Brain microvascular endothelial cell (primary cell): ENCODE results near the gene ACER3.

Experiments used
- DNase-seq: peaks from one replicate; pipeline ENCODE4 v3.0.0-alpha.2; 2020
- H3K27ac ChIP-seq: fragments of 250-450 bp; sonication (Bioruptor Pico); 2 replicates; pipeline ENCODE4 v1.5.1; 2020; ENCODE audit warnings: mild to moderate bottlenecking, moderate library complexity
- H3K27me3 ChIP-seq: fragments of 250-450 bp; sonication (Bioruptor Pico); replicated peaks from 2 replicates; pipeline ENCODE4 v1.5.1; 2020; ENCODE audit warnings: mild to moderate bottlenecking
- H3K36me3 ChIP-seq: fragments of 250-450 bp; sonication (Bioruptor Pico); replicated peaks from 2 replicates; pipeline ENCODE4 v1.5.1; 2020; ENCODE audit warnings: mild to moderate bottlenecking
- H3K4me3 ChIP-seq: 2 replicates; pipeline ENCODE4 v1.5.1; 2011; ENCODE audit warnings: low read depth, mild to moderate bottlenecking, control low read depth, low read length, moderate library complexity
- CTCF ChIP-seq: IDR thresholded peaks from 2 replicates; pipeline ENCODE4 v1.5.1; 2011; ENCODE audit warnings: low read depth, mild to moderate bottlenecking, moderate library complexity, low read length, control low read depth, inconsistent platforms; ENCODE audit errors: missing control alignments
- in situ Hi-C: cut with HindIII; loops from 2 replicates; pipeline ENCODE4 v1.10.0; 2017; ENCODE audit warnings: low sequenced_read_pairs, low pct_ligation_motif_present

Gene ACER3

GRCh38 chr11:77066229-77067042 lies 205.7 kb downstream of the ACER3 start, which contains the start of gene CAPN5:
Gene CAPN5, plus strand, starts transcription at chr11:77066971. Its CDS starts 17,916 bp downstream, at chr11:77084887.
- peak within 1 kb of the TSS; percentile 50 for H3K27ac ChIP-seq
- peak; percentile 89 for DNase-seq
- no peaks in the 10 kb centered on the region for H3K36me3 ChIP-seq
- in situ Hi-C loops: no loop called here
- no peaks in the 10 kb centered on the region for H3K27me3 ChIP-seq
- peak; percentile 61 for TF ChIP-seq CTCF
- peak within 1 kb of the TSS; percentile 67 for H3K4me3 ChIP-seq

- Histone ChIP-seq H3K36me3 (no peaks in the 10 kb centered on the region), H3K27me3 (no peaks in the 10 kb centered on the region), H3K27ac (no peak overlapping the region), H3K4me3 (peak overlapping the region; percentile 63)
- DNase-seq: no peak
- in situ Hi-C loops: no loop called here
- TF ChIP-seq CTCF: no peak
Observed at GRCh38 chr11:77067861-77068443, 207.2 kb downstream of the ACER3 start.

- no peak for TF ChIP-seq CTCF
- in situ Hi-C loops: no loop called here
- H3K27me3 ChIP-seq: no peaks in the 10 kb centered on the region
- H3K36me3 ChIP-seq: no peaks in the 10 kb centered on the region
- no peak for DNase-seq
- H3K4me3 ChIP-seq: no peak overlapping the region
- H3K27ac ChIP-seq: no peak overlapping the region
Observed at GRCh38 chr11:77068457-77069335, 208.0 kb downstream of the ACER3 start.

GRCh38 chr11:77069336-77069968 lies 208.7 kb downstream of the ACER3 start:
- Histone ChIP-seq H3K4me3 (no peak overlapping the region), H3K27ac (no peak overlapping the region), H3K27me3 (no peaks in the 10 kb centered on the region), H3K36me3 (no peaks in the 10 kb centered on the region)
- in situ Hi-C loops: no loop called here
- no peak for DNase-seq
- TF ChIP-seq CTCF: no peak

- H3K4me3 ChIP-seq: no peak overlapping the region
- DNase-seq: no peak
- in situ Hi-C loops: no loop called here
- H3K36me3 ChIP-seq: no peaks in the 10 kb centered on the region
- no peak for TF ChIP-seq CTCF
- H3K27me3 ChIP-seq: no peaks in the 10 kb centered on the region
- H3K27ac ChIP-seq: no peak overlapping the region
Observed at GRCh38 chr11:77069969-77070582, 209.4 kb downstream of the ACER3 start.
